AG09309 (cell line): ENCODE measurements around the gene CNTNAP2.
"Not testable (repeated sequence)": the region's sequence is repeated elsewhere in the genome, so short reads cannot be mapped to it uniquely, and the experiment has no call there.

Experiments used
- DNase-seq: peaks from one replicate; pipeline ENCODE4 v3.0.0-alpha.2; 2010; ENCODE audit warnings: low read depth
- H3K4me3 ChIP-seq: 2 replicates; pipeline ENCODE4 v1.5.1; 2011; ENCODE audit warnings: mild to moderate bottlenecking, low read depth, low read length, moderate library complexity; ENCODE audit not compliant: control insufficient read depth
- TF ChIP-seq, protein P1 (sequence below): IDR thresholded peaks from 2 replicates; pipeline ENCODE4 v1.5.1; 2011; ENCODE audit warnings: mild to moderate bottlenecking, low read depth, low read length, inconsistent platforms; ENCODE audit not compliant: insufficient read depth, control insufficient read depth; ENCODE audit errors: missing control alignments

The CNTNAP2 gene

GRCh38 chr7:147708871-147709270 lies 1592.3 kb downstream of the CNTNAP2 start:
- TF ChIP-seq, protein P1, sequence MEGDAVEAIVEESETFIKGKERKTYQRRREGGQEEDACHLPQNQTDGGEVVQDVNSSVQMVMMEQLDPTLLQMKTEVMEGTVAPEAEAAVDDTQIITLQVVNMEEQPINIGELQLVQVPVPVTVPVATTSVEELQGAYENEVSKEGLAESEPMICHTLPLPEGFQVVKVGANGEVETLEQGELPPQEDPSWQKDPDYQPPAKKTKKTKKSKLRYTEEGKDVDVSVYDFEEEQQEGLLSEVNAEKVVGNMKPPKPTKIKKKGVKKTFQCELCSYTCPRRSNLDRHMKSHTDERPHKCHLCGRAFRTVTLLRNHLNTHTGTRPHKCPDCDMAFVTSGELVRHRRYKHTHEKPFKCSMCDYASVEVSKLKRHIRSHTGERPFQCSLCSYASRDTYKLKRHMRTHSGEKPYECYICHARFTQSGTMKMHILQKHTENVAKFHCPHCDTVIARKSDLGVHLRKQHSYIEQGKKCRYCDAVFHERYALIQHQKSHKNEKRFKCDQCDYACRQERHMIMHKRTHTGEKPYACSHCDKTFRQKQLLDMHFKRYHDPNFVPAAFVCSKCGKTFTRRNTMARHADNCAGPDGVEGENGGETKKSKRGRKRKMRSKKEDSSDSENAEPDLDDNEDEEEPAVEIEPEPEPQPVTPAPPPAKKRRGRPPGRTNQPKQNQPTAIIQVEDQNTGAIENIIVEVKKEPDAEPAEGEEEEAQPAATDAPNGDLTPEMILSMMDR, result no peak
- H3K4me3 ChIP-seq, result no peak overlapping the region
- no peak for DNase-seq

GRCh38 chr7:147711447-147711846 lies 1594.8 kb downstream of the CNTNAP2 start:
- DNase-seq, result no peak
- TF ChIP-seq, protein P1, result no peak
- no peak overlapping the region for H3K4me3 ChIP-seq

DNA sequence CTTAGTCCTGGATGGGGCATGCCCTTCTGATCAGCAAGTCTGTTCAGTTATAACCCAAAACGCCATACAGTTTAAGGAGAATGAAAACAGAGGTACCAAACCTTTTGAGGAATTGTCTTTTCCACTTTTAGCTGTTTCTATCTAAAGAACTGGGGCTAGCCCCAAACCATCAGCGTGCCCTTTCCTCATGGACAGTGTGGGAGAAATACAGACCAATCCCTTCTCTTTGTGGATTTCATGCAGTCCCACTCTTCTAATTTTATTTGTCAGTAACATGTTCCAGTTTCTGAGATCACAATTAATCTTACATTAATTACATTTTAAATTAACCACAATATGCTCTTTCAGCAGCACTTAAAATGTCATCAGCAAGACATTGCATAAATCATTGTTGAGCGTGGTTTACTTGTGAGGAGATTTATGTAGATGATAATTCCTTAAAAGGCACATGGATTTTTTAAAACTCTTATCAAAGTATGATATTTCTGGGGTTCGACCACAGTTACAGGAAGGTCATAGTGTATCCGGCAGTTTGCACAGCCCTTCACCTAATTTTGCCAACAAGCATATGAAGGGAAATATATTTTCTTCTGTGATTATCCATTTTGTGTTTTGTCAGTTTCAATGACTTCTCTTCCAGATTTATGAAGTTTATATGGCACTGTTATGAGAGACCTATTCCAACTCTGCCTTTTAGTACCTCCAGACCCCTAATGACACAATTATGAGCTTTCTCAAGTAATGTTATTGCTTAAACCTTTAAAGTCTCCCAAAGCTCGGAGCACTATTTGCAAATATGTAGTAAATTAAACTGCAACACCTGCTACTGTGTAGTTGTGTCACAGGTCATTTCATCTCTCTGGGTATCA lies 1605.6 kb downstream of the CNTNAP2 start:
- H3K4me3 ChIP-seq, result no peak overlapping the region
- DNase-seq, result no peak
- TF ChIP-seq, protein P1, result no peak

- H3K4me3 ChIP-seq, result no peak overlapping the region
- no peak for DNase-seq
- TF ChIP-seq, protein P1, result no peak
These were observed 1606.9 kb downstream of the CNTNAP2 start for GRCh38 chr7:147723536-147723935.

- no peak for DNase-seq
- no peak overlapping the region for H3K4me3 ChIP-seq
- TF ChIP-seq, protein P1, result no peak
These were observed 1614.7 kb downstream of the CNTNAP2 start for GRCh38 chr7:147731311-147731710.

GRCh38 chr7:147737559-147738214 lies 1621.1 kb downstream of the CNTNAP2 start:
- DNase-seq, H3K4me3 ChIP-seq: not testable (repeated sequence)

DNA sequence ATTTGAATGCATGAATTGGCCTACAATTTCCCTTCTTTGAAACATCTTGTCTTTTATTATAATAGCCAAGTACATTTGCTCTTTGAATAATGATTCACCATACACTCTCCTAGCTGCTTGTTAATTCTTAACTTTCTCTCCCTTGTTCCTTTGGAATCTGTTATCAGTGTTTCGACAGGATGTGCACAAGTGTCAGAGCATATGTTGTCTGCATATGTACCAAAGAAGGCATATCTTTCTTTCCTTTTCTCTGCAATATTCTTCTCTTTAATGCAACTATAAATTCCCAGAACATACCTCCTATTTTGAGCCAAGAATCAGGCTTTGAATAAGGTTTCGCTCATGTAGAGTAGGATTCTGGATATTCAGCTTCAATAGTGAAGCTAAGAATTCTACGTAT lies 1625.7 kb downstream of the CNTNAP2 start:
- DNase-seq, result no peak
- no peak overlapping the region for H3K4me3 ChIP-seq
- TF ChIP-seq, protein P1, result no peak
